GM23338 (cell line): ENCODE measurements around the gene CGNL1. TPM values are rescaled to one million over a fixed set of nuclear protein-coding genes. Genes with fewer than 3 reads are reported as not detected.
A peak's percentile ranks its signal among the peaks of the same experiment; 100 is the strongest.

Experiments
- ATAC-seq: fragments of 200-7000 bp; cut with Tn5 transposase; 3 replicates; pipeline ENCODE4 v1.9.1; 2020
- DNase-seq: peaks from one replicate; pipeline ENCODE4 v3.0.0-alpha.2; 2015; ENCODE audit warnings: low spot score
- H2AFZ ChIP-seq: fragments of 200-600 bp; sonication (generic); 2 replicates; pipeline ENCODE4 v1.8.0; 2016; ENCODE audit warnings: antibody characterized with exemption, mild to moderate bottlenecking, moderate library complexity
- H3F3A ChIP-seq: fragments of 200-600 bp; sonication (generic); replicated peaks from 2 replicates; pipeline ENCODE4 v1.8.0; 2017; ENCODE audit warnings: antibody characterized with exemption, mixed run types, low read depth
- H3K27ac ChIP-seq: fragments of 200-600 bp; sonication (generic); 2 replicates; pipeline ENCODE4 v1.6.1; 2016; ENCODE audit warnings: low read depth
- H3K27me3 ChIP-seq: fragments of 200-600 bp; sonication (generic); 2 replicates; pipeline ENCODE4 v1.8.0; 2016; ENCODE audit warnings: mild to moderate bottlenecking, mixed run types, moderate library complexity; ENCODE audit not compliant: insufficient read depth
- H3K36me3 ChIP-seq: fragments of 200-600 bp; sonication (generic); 2 replicates; pipeline ENCODE4 v1.8.0; 2016; ENCODE audit warnings: mild to moderate bottlenecking; ENCODE audit not compliant: insufficient read depth
- H3K4me1 ChIP-seq: fragments of 200-600 bp; sonication (generic); 2 replicates; pipeline ENCODE4 v1.8.0; 2016; ENCODE audit warnings: mild to moderate bottlenecking, moderate library complexity; ENCODE audit not compliant: insufficient read depth
- H3K4me2 ChIP-seq: fragments of 200-600 bp; sonication (generic); 2 replicates; pipeline ENCODE4 v1.7.1; 2017; ENCODE audit warnings: mixed run types
- H3K4me3 ChIP-seq: fragments of 200-600 bp; sonication (generic); 2 replicates; pipeline ENCODE4 v1.6.1; 2016; ENCODE audit warnings: mixed run types
- H3K79me2 ChIP-seq: fragments of 200-600 bp; sonication (generic); replicated peaks from 2 replicates; pipeline ENCODE4 v1.8.0; 2017; ENCODE audit warnings: mild to moderate bottlenecking; ENCODE audit not compliant: insufficient read depth
- H3K9me2 ChIP-seq: fragments of 200-600 bp; sonication (generic); 2 replicates; pipeline ENCODE4 v1.8.0; 2017; ENCODE audit not compliant: insufficient read depth
- H4K20me1 ChIP-seq: fragments of 200-600 bp; sonication (generic); replicated peaks from 2 replicates; pipeline ENCODE4 v1.8.0; 2017; ENCODE audit warnings: mild to moderate bottlenecking; ENCODE audit not compliant: insufficient read depth
- H3K27ac Mint-ChIP-seq: 2 replicates; pipeline ENCODE4 v1.8.0; 2020; ENCODE audit warnings: inconsistent platforms, mild to moderate bottlenecking, moderate library complexity, mixed read lengths
- H3K27me3 Mint-ChIP-seq: 3 replicates; pipeline ENCODE4 v1.8.0; 2022; ENCODE audit warnings: low read depth, mild to moderate bottlenecking, moderate library complexity, mixed read lengths, inconsistent platforms; ENCODE audit not compliant: insufficient read depth, poor library complexity
- H3K36me3 Mint-ChIP-seq: 3 replicates; pipeline ENCODE4 v1.8.0; 2021; ENCODE audit warnings: low read depth, mild to moderate bottlenecking, inconsistent platforms, moderate library complexity, mixed read lengths
- H3K4me1 Mint-ChIP-seq: 3 replicates; pipeline ENCODE4 v1.8.0; 2020; ENCODE audit warnings: mild to moderate bottlenecking, inconsistent platforms, mixed read lengths
- H3K4me3 Mint-ChIP-seq: 3 replicates; pipeline ENCODE4 v1.8.0; 2021; ENCODE audit warnings: moderate library complexity, mild to moderate bottlenecking, inconsistent platforms, mixed read lengths
- H3K9me3 Mint-ChIP-seq: 3 replicates; pipeline ENCODE4 v1.8.0; 2020; ENCODE audit warnings: moderate library complexity, mild to moderate bottlenecking, inconsistent platforms, mixed read lengths
- CTCF ChIP-seq, 2 experiments: fragments of 200-600 bp in 1 of 2; sonication (generic) in 1 of 2; conservative IDR thresholded peaks; 2 replicates each; pipeline versions ENCODE4 v1.5.1 to v1.6.1; 2016 to 2017; ENCODE audit warnings: antibody characterized with exemption in 2 of 2, low read depth in 2 of 2, mild to moderate bottlenecking in 2 of 2, moderate library complexity in 1 of 2
- JUNB ChIP-seq: IDR thresholded peaks from one replicate; pipeline ENCODE4 v1.6.1; 2016; ENCODE audit warnings: antibody characterized with exemption; ENCODE audit not compliant: unreplicated experiment
- REST ChIP-seq: IDR thresholded peaks from one replicate; pipeline ENCODE4 v1.6.1; 2018; ENCODE audit warnings: antibody characterized with exemption; ENCODE audit not compliant: unreplicated experiment
- STAT1 ChIP-seq: IDR thresholded peaks from one replicate; pipeline ENCODE4 v1.6.1; 2016; ENCODE audit warnings: antibody characterized with exemption; ENCODE audit not compliant: unreplicated experiment
- ZNF114 ChIP-seq: fragments of 250-450 bp; sonication (Bioruptor Pico); IDR thresholded peaks from 2 replicates; pipeline ENCODE4 v1.5.0; 2020; ENCODE audit warnings: mild to moderate bottlenecking, moderate library complexity
- ZNF331 ChIP-seq: fragments of 250-450 bp; sonication (Bioruptor Pico); IDR thresholded peaks from 2 replicates; pipeline ENCODE4 v1.5.0; 2020; ENCODE audit warnings: low read depth, mild to moderate bottlenecking, moderate library complexity
- polyA plus RNA-seq: library from polyadenylated mRNA; unstranded; fragments of >200 nt; fragmentation: Nextera tagmentation; extraction: Ambion mirVana; gene quantifications from 2 replicates; pipeline ENCODE4 v1.2.1, GENCODE V29; 2016
- total RNA-seq: library from RNA; depleted of rRNA; stranded (reverse); fragments of >200 nt; shearing (Covaris generic); gene quantifications from 2 replicates; pipeline ENCODE4 v1.2.3, GENCODE V29; 2014
- TF ChIP-seq, protein P1 (sequence below): fragments of 250-450 bp; sonication (Bioruptor Pico); IDR thresholded peaks from 2 replicates; pipeline ENCODE4 v1.5.0; 2020; ENCODE audit warnings: mild to moderate bottlenecking, moderate library complexity

The CGNL1 gene
- total and polyA plus RNA-seq, 2 experiments from 2014 or later: 20.0 to 57.8 TPM

DNA sequence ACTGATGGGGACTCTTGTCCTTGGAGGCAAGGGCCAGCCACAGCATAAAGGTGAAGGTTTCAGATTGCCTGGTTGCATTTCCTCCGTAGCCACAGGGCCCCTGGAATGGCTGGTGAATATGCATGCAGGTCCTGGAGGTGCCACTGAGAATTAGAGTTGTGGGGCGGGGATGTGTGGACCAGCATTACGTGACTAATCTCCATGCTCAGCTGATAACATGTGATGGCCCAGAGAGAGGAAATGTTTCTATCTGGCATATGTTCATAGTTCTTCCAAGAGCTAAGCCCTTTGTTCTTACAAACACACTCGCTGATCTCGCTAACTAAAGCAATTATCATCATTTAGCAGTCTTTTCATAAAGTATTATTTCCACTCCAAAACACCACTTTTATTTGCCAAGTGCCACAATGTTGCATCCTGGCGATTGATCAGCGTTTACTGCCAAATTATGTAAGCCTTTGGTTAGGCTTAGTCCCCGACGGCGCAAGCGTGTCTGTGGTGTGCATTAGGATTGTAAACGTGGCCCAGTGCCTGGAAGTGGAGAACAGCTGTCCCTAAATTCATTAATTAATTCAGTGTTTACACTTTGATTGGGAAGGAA is 55.9 kb downstream of the CGNL1 start:
- peaks cover 37% of the 10 kb centered on the region for H3K4me1 ChIP-seq
- H3K36me3 ChIP-seq: no peaks in the 10 kb centered on the region
- no peak overlapping the region for H2AFZ ChIP-seq
- Mint-ChIP-seq H3K9me3 (no peaks in the 10 kb centered on the region), H3K27ac (peak overlapping the region; percentile 84), H3K4me3 (peak overlapping the region; percentile 14; the same call in 1 of the 3 replicates), H3K27me3 (no peaks in the 10 kb centered on the region), H3K36me3 (no peaks in the 10 kb centered on the region), H3K4me1 (peaks cover 70% of the 10 kb centered on the region)
- ATAC-seq (peak; percentile 86), DNase-seq (peak; percentile 84)
- peak overlapping the region; percentile 49 for H3K4me2 ChIP-seq
- H4K20me1 ChIP-seq: no peaks in the 10 kb centered on the region
- no peaks in the 10 kb centered on the region for H3K27me3 ChIP-seq
- H3K27ac ChIP-seq: peak overlapping the region; percentile 83
- no peaks in the 10 kb centered on the region for H3F3A ChIP-seq
- 0 out of 2 replicates have a peak overlapping the region, but pooled peaks have one; percentile 5 for H3K4me3 ChIP-seq
- TF ChIP-seq STAT1 (no peak), REST (no peak), CTCF (conservative IDR thresholded peaks at IDR 0.05; ENCODE audit: low read depth in 2 of 2) (no peak), JUNB (no peak), ZNF114 (CRISPR knock-in tag) (no peak), ZNF331 (CRISPR knock-in tag) (no peak)
- TF ChIP-seq, protein P1, sequence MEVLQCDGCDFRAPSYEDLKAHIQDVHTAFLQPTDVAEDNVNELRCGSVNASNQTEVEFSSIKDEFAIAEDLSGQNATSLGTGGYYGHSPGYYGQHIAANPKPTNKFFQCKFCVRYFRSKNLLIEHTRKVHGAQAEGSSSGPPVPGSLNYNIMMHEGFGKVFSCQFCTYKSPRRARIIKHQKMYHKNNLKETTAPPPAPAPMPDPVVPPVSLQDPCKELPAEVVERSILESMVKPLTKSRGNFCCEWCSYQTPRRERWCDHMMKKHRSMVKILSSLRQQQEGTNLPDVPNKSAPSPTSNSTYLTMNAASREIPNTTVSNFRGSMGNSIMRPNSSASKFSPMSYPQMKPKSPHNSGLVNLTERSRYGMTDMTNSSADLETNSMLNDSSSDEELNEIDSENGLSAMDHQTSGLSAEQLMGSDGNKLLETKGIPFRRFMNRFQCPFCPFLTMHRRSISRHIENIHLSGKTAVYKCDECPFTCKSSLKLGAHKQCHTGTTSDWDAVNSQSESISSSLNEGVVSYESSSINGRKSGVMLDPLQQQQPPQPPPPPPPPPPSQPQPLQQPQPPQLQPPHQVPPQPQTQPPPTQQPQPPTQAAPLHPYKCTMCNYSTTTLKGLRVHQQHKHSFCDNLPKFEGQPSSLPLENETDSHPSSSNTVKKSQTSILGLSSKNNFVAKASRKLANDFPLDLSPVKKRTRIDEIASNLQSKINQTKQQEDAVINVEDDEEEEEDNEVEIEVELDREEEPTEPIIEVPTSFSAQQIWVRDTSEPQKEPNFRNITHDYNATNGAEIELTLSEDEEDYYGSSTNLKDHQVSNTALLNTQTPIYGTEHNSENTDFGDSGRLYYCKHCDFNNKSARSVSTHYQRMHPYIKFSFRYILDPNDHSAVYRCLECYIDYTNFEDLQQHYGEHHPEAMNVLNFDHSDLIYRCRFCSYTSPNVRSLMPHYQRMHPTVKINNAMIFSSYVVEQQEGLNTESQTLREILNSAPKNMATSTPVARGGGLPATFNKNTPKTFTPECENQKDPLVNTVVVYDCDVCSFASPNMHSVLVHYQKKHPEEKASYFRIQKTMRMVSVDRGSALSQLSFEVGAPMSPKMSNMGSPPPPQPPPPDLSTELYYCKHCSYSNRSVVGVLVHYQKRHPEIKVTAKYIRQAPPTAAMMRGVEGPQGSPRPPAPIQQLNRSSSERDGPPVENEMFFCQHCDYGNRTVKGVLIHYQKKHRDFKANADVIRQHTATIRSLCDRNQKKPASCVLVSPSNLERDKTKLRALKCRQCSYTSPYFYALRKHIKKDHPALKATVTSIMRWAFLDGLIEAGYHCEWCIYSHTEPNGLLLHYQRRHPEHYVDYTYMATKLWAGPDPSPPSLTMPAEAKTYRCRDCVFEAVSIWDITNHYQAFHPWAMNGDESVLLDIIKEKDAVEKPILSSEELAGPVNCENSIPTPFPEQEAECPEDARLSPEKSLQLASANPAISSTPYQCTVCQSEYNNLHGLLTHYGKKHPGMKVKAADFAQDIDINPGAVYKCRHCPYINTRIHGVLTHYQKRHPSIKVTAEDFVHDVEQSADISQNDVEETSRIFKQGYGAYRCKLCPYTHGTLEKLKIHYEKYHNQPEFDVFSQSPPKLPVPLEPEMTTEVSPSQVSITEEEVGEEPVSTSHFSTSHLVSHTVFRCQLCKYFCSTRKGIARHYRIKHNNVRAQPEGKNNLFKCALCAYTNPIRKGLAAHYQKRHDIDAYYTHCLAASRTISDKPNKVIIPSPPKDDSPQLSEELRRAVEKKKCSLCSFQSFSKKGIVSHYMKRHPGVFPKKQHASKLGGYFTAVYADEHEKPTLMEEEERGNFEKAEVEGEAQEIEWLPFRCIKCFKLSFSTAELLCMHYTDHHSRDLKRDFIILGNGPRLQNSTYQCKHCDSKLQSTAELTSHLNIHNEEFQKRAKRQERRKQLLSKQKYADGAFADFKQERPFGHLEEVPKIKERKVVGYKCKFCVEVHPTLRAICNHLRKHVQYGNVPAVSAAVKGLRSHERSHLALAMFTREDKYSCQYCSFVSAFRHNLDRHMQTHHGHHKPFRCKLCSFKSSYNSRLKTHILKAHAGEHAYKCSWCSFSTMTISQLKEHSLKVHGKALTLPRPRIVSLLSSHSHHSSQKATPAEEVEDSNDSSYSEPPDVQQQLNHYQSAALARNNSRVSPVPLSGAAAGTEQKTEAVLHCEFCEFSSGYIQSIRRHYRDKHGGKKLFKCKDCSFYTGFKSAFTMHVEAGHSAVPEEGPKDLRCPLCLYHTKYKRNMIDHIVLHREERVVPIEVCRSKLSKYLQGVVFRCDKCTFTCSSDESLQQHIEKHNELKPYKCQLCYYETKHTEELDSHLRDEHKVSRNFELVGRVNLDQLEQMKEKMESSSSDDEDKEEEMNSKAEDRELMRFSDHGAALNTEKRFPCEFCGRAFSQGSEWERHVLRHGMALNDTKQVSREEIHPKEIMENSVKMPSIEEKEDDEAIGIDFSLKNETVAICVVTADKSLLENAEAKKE (CRISPR knock-in tag): peak; percentile 61
- H3K79me2 ChIP-seq: peaks cover 61% of the 10 kb centered on the region
- H3K9me2 ChIP-seq: no peaks in the 10 kb centered on the region
